G401.6 (cell line): Measurements from ENCODE around the gene TAF1C.
"Not testable (repeated sequence)": the region's sequence is repeated elsewhere in the genome, so short reads cannot be mapped to it uniquely, and the experiment has no call there.

ENCODE experiments used
- FAIRE-seq: peaks from 2 replicates; lab custom pipeline; 2012; peaks lifted over from hg19 to GRCh38; lab: Jason Lieb, UNC

The TAF1C gene

DNA sequence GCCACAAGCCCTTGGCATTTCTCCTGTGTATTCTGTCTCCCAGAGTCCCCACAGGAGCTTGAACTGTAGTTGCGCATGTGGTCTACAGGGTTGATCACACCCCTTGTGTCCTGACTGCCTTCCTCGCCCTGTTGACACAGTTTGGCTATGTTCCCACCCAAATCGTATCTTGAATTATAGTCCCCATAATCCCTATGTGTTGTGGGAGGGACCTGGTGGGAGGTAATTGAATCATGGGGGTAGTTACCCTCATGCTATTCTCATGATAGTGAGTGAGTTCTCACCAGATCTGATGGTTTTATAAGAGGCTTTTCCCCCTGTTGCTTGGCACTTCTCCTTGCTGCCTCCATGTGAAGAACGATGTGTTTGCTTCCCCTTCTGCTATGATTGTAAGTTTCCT lies 25.3 kb upstream of the TAF1C start:
- no peak for FAIRE-seq

DNA sequence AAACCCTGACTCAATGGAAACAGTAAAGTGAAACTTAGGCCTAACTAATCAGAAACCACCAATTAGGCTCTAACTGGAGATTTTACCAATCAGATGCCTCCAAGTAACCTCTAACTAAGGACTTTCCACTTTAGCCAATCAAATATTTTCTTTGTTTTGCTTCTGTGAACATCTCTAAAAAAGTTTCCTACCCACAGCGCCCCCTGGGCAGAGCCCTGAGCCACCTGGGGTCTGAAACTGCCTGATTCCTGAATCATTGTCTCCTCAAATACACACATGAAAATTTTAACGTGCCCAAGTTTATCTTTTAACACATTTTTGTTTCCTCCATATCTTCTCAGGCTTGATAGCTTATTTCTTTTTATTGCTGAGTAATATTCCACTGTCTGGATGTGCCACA lies 23.1 kb upstream of the TAF1C start:
- no peak for FAIRE-seq

DNA sequence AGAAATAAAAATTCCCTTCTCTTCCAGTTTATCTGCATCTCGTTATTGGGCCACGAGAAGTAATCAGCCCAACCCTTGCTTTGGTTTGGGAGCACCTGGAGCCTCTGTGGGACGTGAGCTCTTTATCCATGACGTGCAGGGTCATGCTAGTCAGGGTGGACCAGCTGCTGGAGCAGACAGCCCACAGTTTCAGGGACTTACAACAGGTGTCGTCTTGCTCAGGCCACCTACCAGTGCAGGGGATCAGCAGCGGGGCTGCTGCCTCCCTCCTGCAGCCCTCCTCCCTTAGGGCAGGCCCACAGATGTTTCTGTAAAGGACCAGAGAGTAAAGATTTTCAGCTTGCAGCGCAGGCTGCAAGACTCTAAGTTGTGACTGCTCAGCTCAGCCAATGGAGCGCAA lies 21.0 kb upstream of the TAF1C start:
- FAIRE-seq: no peak

DNA sequence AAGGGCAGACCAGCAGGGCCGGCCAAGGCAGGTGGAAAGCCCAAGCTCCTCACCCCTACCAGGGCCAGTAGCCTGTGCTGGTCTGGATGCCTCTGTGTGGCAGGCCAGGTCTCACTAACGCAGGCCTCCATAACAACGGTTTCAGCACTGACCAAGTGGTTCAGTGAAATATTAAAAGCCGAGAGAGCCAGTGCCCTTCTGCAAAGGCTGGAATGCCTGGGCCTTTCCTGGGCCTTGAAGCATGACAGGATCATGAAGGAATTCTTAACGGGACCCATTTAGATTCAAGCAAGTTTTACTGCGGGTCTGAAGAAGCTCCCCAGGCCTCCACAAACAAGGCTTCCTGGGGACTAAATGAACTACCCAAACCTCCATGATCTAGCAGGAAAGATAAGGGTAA lies 20.4 kb upstream of the TAF1C start:
- no peak for FAIRE-seq

DNA sequence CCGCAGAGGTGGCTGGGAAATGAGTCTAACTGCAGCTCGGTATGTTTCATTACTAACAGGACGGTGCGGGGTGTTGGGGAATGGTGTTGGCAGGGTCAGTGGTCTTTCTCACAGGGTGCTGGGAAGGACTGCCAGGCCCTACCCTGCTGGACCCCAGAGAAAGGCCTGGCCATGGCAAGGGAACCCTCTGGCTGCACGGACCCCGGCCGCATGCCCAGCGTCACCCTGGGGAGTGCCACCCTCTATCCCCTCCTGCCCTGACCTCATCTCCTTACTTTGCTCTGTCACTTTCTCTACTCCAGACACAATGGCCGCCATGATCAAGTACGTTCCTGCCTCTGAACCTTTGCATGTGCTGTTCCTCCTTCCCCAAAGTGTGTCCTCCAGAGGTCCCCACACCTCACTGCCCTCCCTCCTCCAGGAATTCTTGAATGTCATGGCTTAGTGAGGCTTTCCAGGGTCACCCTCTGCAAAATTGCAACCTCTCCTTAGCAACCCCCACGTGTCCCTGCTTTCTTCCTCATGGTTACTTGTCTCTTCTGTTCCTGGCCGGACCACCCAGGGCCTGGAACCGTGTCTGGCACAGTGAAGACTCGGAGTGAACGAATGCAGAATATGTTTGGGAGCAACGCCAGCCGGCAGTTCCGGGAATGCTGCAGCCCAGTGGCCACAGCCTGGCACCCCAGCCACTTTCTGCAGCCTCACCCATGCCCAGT lies 19.3 kb upstream of the TAF1C start:
- no peak for FAIRE-seq

DNA sequence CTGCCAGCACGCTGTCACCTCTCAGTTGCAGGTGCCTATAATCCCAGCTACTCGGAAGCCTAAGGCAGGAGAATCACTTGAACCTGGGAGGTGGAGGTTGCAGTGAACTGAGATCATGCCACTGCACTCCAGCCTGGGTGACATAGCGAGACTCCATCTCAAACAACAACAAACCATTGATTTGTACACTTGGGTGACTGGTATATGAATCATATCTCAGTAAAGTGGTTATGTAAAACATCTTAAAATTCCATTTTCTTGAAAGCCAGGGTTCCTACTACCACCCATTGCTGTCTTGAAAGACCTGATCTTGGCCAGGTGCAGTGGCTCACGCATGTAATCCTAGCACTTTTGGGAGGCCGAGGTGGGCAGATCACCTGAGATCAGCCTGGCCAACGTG lies 18.3 kb upstream of the TAF1C start:
- not testable (repeated sequence) for FAIRE-seq

DNA sequence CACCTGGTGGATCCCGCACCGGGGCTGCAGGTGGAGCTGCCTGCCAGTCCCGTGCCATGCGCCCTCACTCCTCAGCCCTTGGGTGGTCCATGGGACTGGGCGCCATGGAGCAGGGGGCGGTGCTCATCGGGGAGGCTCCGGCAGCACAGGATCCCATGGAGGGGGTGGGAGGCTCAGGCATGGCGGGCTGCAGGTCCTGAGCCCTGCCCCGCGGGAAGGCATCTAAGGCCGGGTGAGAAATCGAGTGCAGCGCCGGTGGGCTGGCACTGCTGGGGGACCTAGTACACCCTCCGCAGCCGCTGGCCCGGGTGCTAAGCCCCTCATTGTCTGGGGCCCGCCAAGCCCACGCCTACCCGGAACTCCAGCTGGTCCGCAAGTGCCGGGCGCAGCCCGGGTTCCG lies 17.7 kb upstream of the TAF1C start:
- not testable (repeated sequence) for FAIRE-seq

DNA sequence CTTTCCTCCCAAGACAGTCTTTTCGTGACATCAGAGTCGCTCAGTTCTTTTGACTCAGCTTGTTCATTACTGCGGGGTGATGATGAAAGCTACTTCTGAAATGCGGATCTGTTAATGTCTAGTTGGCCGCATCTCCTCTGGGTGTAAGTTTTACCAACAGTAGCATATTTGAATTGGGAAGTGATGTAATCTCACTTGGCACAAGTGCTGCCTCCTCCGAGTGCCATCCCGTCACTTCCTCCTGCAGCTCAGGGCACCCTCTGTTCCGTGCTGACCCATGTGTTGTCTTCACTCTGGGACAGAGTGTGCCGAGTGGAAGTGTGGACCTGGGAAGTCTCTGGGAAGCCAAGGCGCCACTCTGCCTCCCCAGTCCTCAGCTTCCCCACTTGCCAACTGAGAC lies 13.0 kb upstream of the TAF1C start:
- FAIRE-seq: no peak

DNA sequence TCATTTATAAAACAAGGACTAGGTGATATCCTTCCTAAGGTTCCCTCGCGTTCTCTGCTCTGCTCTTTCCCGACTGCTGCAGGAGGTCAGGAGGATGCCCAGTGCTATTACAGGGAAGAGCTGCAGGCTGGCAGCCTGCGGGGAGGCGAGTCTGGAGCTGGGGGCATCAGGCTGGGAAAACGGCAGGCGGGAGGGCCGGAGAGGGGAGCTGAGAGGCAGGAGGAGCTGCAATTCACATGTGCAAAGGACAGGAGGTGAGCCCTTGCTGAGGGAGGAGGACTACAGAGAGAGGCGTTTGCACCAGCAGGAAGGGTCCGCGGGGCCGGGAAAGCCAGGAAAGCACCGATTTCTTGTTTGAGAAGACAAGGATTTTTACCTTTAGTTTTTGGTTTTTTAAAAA lies 12.2 kb upstream of the TAF1C start:
- FAIRE-seq: no peak

DNA sequence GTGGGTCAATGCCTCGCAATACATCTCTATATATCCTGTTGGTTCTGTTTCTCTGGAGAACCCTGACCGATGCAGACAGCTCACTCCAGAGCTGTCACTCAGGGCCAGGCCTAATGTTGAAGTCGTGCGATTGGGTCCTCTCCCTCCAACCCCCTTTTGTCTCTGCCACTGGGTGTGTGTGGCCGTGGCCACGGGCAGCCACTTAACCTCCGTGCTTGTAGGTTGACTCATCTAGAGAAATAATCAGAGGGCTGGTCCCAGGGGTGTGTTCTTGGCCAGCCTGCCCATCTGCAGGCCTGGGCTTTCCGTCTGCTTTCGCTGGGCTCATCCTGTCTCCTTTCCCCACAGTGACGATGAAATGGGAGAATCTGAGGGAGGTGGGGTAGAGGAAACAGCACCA lies 11.5 kb upstream of the TAF1C start:
- no peak for FAIRE-seq

DNA sequence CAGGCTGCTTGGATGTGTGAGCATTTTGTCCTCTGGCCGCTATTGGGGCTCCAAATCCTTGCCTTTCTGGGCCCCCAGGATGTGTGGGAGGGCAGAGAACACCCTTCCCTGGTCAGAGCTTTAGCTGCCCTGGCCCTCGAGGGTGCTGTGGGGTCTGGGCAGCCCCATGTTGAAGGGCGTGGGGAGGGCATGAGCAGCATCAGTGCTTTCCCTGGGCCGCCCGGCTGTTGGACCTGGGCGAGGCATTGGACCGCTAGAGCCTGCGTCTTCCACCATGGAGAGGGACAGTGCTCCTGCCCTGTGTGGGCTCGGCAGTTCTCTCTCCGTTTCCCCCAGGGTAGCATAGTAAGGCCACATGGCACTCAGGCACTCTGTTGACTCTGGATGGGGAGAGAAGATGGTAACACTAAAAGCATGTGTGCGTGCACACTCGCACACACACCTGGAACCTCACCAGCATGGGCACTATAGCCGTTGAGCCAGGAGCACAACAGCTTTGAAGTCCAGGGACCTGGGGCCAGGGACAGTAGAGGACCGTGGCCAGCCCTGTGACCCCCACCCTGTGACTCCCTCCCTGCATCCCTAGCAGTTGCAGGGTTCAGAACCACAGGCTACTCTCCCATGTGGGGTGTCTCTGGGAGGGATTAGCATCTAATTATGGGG lies 10.7 kb upstream of the TAF1C start:
- FAIRE-seq: no peak

DNA sequence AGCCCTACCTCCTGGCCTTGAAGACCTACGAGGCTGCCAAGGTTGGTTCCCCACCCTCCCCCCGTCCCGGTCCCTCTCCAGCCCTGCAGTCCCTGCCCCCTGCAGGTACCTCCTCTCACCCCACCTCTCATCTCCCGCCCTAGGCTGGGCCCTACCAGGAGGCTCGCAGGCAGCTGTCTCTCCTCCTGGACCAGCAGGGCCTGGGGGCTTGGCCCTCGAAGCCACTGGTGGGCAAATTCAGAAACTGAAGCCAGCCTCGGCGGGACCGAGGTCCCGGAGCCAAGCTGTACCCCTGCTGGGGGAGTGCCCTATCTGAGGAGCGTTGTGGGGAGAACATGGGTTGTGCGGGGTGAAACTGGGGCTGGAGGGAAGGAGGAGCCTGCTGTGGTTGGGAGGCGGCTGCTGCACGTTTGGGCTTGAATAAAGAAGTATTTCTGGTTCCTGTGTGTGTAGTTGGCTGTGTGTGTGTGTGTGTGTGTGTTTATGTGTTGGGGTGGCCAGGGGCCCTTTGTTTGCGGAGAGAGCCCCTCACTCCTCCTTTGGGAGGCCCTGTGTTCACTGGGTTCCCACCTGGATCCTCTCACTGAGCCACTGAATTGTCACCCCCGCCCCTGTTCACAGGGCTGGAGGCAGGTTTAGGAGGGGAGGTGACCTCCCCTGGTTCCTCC lies 10.0 kb upstream of the TAF1C start:
- FAIRE-seq: no peak

DNA sequence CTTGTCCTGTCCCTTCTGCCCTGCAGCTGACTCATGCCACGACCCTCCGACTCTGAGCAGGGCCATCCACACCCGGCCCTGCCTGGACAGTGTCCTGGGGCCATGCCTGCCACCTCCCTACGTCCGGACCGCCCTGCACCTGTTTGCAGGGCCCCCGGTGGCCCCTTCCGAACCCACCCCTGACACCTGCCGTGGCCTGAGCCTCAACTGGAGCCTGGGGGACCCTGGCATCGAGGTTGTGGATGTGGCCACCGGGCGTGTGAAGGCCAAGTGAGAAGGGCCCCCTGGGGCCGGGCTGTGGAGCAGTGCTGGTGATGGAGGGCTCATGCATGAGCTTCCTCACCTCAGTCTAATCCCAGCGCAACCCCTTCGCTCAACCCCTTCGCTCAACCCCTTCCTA lies 9.2 kb upstream of the TAF1C start:
- FAIRE-seq: no peak

DNA sequence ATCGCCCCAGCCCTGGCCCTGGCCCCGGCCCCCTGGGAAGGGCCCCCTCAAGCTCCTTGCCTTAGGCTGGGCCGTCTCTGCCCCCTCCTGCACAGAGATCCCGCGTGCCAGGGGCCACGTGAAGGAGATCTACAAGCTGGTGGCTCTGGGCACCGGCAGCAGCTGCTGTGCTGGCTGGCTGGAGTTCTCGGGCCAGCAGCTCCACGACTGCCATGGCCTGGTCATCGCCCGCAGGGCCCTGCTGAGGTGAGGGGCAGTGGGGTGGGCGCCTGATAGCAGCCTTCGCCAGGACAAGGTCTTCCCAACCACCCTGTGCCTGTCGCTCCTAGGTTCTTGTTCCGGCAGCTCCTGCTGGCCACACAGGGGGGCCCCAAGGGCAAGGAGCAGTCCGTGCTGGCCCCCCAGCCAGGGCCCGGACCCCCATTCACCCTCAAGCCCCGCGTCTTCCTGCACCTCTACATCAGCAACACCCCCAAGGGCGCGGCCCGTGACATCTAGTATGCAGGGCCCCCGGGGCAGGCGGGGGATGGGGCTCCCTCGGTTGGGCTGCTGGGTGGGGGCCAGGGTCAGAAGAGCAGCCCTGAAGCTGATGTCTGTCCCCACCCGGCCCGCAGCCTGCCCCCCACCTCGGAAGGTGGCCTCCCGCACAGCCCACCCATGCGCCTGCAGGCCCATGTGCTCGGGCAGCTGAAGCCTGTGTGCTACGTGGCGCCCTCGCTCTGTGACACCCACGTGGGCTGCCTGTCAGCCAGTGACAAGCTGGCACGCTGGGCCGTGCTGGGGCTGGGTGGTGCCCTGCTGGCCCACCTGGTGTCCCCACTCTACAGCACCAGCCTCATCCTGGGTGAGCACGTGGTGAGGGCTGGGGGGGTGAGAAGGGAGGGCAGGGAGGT lies 8.6 kb upstream of the TAF1C start:
- FAIRE-seq: no peak

DNA sequence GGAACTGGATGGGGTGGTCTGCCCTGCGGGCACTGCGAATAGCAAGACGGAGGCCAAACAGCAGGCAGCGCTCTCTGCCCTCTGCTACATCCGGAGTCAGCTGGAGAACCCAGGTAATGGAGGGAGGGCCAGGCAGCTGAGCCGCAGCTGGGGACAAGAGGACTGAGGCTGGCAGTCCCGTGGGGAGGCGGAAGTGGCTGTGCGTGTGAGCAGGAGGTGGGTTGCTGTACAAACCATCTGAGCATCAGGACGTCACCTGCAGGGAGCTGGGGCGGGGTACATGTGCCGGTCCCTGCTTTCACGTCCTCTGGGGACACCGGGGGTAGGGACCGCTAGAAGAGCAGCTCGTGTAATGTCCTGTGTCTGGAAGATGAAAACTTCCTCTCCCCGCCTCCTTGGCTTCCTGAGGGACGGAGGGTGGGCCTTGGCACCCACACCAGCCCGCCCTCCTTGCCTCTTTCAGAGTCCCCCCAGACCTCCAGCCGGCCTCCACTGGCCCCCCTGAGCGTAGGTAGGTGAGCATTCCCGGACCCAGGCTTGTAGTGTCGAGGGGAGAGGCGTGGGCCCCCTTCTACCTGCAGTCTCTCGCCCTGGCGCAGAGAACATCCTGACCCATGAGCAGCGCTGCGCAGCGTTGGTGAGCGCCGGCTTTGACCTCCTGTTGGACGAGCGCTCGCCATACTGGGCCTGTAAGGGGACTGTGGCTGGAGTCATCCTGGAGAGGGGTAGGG lies 7.8 kb upstream of the TAF1C start:
- FAIRE-seq: no peak

DNA sequence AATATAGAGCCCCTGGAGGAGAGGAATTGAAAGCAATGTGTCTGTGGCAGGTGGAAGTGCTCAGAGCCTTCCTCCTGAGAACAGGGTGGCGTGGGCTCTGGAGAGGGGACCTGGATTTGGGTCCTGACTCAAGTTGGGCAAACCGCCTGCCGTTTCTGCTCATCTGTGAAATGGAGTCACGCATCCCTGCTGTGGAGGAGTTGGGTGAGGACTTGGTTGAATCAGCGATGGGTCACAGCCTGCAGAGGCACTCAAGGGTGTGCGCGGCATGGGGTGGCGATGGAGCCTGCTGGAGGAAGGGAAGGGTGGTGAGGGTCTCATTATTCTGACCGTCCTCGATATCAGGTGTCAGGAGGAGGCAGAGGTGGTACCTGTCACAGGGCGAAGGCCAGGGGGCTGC lies 7.2 kb upstream of the TAF1C start:
- no peak for FAIRE-seq

DNA sequence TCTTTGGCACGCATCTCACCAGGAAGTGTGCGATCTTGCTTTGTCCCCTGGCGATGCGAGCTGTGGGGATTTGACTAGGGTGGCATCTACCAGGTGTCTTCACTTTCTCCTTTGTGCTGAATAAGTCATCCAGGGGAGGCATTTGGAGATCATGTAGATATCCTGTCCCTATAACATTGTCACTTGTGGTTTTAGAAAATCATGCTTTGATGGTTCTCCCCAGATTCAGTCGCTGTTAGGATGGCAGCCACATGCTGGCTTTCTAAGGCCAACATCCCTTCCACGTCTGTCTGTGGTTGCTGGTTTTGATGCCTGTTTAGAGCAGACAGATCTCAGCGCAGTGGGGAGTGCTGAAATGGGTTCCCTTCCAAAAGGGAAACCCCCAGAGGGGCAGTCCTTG lies 6.6 kb upstream of the TAF1C start:
- no peak for FAIRE-seq

DNA sequence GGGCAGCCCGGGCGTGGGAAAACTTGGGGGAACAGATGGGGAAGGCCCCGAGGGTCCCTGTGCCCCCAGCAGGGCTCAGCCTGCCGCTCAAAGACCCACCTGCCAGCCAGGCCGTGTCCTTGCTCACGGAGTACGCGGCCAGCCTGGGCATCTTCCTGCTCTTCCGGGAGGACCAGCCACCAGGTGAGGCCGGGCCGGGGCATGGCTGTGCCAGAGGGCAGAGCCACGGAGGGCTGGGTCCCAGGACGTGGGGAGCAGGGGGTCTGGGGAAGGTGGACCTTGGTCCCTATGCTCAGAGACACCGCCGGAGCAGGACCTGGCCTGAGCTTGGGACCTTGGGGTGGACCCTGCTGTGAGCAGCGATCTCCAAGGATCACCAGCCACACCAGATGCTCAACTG lies 4.6 kb upstream of the TAF1C start:
- FAIRE-seq: no peak

DNA sequence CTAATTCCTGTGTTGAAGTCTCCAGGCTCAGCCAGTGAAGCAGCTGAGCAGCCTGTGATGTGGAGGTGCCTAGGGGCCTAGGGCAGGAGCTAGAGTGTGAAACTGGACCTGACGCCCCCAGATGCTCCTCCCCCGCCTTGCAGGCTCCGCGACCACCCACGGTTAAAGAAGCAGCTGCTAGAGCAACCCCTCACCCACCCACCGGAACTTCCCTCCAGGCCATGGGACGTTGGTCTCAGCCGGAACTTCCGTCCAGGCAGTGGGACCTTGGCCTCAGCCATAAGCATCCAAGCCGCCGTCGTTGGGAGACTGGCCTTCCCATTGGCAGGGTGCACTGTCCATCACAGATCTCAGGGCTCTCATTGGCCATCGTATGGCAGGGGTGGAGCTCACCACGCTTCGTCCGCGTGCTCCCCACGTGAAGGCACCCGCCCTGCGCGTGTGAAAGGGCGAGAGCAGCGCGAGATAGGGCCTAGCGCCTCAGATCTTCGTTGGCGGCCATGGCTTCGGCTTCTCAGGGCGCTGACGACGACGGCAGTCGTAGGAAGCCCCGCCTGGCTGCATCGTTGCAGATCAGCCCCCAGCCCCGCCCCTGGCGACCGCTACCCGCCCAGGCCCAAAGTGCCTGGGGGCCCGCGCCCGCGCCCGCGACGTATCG lies 4.0 kb upstream of the TAF1C start, which contains the start of gene ADAD2:
TSS of gene ADAD2 (plus strand) at position 427 of the 658 bp plus-strand sequence. CDS start at position 501, 74 bp downstream.
- FAIRE-seq: no peak

DNA sequence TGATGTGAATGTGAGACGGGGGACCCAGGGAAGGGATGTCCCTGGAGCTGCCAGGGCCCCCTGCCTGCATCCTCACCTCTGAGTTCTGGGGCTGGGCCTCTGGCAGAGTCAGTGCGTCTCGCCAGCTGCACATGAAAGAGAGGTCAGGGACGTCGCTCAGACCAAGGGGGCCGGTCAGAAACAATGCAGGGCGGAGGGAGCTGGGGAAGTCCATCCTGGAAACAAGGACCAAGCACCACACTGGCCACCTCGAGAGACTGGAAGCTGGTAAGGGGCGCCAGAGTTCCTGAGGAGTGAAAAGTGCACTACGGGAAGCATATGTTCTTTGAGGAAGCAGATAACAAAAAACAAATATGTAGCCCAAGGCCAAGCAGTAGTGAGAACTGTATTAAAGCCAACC lies 2.1 kb downstream of the TAF1C start:
- FAIRE-seq: no peak

DNA sequence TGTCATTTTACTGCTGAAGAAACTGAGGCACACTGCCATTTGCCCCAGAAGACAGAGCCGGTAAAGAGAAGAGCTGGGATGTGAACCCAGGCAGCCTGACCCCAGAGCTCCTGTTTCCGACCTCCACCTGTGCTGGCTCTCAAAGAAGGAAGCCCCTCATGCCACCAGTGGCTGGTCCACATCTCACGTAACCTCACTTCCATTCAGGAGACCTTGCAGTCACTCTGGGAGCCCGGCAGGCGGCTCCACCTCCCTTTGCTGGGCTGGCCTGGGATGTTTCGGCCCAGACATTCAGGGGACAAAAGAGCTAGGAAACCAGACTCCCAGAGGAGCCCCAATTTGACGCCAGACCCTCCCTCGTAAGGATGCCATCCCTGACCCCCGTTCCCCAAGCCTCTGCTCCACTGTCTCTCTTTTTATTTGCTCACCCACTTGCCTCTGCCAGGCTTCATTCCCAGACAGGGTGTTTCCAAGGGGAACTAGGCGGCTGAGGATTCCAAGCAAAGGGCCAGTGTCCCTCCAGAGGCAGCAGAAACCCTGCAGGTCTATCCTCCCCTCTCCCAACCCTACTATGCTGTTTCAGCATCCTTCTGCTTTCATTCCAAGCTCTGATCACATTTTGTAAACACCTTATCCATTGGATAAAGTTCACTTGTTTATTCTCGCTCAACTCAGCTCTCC lies 2.8 kb downstream of the TAF1C start:
- FAIRE-seq: no peak
